Femur (tissue), 1 donor: ENCODE measurements around the gene NTS.

ENCODE experiments used
- DNase-seq: peaks from one replicate; pipeline ENCODE4 v3.0.0-alpha.2; 2017

Gene NTS, protein sequence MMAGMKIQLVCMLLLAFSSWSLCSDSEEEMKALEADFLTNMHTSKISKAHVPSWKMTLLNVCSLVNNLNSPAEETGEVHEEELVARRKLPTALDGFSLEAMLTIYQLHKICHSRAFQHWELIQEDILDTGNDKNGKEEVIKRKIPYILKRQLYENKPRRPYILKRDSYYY

DNA sequence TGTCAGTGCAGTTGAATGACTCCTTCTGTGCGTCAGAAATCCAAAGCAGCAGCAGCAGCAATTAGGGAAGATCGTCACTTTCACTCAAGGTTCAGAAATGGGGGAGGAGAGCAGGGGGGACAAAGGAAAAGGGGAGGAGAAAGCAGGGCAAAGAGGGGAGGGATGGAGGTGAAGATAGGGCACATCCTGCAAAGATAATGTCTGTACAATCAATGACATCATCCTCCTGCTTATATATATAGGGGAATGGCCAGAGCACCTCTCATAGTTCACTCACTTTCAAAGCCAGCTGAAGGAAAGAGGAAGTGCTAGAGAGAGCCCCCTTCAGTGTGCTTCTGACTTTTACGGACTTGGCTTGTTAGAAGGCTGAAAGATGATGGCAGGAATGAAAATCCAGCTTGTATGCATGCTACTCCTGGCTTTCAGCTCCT, at the start of gene NTS:
NTS (plus strand) TSS at position 265 of the 431 bp plus-strand sequence; CDS start at position 374, 109 bp downstream.
- DNase-seq: no peak

DNA sequence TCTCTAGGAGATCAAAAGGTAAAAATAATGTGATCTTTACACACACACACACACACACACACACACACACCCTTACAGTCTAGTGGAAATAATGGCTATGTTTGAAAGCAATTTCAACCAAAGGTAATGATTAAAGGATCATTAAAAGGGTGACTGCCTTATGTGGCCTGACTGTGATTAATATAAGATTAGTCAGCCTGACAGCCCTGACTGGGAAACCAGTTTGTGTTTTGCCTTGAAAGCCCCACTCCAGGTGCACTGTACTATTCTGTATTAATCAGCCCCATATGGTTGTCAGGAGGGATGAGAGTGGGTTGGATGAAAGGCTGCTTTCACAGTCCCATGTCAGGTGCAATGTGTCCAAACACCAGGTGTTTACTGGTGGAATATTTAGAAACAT, 48.3 kb upstream of the NTS start:
- no peak for DNase-seq

DNA sequence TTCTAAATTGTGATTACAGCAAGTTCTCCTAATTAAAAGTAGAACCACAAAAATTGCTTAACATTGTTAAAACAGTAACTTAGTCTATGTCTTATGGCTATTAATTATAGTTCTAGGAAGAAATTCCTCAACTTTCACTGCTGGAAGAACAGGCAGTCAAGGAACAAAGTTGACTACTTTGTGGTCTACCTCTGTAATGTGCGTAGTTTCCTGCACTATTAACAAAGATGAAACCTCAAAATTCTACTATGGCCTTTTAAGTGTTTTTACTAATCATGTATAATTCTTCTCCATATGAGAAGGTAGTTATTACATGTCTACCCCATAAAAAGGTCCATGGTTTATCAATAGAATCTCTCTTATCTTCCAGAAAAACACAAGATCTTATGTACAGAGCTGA, 45.5 kb upstream of the NTS start:
- DNase-seq: no peak

DNA sequence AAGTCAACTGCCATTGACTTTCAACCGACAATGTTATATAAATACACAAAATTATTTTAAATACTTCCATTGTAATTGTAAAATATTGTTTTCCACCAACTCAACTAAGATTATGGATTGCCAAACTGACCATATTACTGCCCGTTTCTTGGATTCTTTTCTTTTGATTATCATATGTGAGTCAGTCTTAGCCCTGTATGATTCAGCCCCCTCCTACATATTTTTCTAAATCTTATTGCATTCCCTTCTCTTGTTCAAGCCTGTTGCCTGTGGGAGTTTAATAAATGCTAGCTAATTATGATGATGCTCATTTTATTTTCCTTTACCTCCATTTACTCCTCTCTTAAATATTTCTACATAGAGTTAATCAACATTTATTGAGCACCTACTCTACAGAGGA, 44.7 kb upstream of the NTS start:
- DNase-seq: no peak

DNA sequence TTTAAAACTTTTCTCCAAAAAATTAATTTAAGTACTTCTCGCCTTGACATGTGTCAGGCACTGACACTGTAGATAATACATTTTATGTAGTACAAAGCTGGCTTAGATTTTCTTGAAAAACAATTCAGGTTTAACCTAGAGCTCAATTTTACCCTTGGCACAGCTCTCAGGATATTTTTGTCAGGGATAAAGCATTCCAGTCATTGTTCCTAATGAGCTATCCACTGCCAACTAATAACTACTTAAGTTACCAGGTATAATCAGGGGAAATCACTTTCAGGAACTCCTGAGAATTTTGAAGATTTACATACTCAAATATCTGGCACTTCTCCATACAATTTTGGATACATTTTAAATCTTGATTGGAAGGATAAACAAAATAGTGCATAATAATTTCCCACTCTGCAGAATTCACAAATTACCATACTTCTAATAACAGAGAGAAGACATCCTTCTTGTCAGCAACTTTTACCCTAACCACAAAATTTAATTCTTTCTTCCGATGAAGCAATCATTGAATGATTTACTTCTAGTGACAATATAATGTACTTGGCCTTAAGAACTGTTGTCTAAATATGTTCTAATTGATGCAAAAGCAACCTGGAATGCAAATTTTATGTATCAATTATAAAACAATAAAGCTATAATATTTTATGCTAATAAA, 42.6 kb upstream of the NTS start:
- DNase-seq: no peak

DNA sequence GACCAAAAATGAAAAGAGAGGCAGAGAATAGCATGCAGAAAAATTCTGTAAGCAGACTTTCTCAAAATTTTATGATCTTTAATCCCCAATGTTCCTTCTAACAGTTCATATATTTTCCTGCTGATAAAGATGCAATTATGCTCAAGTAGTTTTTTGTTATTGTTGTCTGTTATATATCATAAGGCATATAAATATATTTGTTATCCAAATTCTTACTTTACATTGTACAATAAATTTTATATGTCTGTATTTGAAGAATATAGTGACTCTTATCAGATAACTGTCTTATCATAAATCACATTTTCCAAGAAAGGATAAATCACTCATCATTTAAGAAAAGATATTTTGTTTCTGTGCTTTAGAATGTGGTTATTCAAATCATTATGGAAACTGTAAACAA, 40.5 kb upstream of the NTS start:
- DNase-seq: no peak

DNA sequence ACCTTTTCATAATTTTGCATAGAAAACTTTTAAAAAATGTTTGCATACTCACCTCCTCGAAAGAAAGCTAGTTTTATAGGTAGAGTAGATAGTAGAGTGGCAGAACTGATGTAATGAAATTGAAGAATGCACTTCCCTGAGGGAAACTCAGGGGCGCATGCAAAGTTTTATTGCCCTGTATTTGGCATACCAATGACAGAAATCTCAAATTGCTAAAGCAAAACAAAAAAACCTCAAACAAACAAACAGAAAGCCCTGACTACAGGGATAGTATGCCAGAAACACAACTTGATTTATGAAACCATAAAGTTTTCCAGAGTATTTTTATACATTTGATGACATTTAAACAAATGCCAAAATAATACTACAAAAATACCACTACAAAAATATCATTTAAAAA, 39.7 kb upstream of the NTS start:
- DNase-seq: no peak

DNA sequence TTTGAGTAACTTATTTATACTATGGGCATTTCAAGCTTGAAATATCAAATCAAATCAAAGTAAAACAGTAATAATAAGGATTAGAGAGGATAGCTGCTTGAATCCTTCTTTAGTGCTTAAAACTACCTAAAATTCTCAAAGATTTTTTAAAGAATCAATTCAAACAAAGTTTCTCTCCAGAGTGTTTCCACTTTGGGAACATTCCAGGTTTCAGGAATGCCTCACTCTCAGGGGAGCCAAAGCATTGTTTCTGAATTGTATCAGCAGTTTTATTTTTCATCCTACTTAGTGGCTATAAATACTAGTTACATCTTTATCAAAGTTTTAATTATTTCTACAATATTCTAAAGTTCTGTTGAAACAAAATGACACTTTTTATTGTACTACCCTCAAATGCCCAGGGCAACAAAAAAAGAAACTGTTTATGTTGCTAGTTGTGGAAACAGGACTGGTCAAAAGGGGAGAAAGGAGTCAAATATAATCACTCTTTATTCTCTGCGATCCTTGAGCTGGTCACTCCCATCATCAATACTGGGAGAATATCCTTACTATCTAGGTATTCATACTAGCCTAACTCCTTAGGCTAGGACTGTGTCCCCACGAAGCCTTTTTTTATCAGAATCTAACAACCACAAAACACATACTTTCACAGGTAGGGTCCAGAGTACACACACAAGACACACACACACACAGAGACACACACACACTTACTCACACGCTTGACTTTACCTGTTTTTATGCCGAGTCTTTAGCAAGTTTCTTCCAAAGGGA, 38.5 kb upstream of the NTS start:
- no peak for DNase-seq

DNA sequence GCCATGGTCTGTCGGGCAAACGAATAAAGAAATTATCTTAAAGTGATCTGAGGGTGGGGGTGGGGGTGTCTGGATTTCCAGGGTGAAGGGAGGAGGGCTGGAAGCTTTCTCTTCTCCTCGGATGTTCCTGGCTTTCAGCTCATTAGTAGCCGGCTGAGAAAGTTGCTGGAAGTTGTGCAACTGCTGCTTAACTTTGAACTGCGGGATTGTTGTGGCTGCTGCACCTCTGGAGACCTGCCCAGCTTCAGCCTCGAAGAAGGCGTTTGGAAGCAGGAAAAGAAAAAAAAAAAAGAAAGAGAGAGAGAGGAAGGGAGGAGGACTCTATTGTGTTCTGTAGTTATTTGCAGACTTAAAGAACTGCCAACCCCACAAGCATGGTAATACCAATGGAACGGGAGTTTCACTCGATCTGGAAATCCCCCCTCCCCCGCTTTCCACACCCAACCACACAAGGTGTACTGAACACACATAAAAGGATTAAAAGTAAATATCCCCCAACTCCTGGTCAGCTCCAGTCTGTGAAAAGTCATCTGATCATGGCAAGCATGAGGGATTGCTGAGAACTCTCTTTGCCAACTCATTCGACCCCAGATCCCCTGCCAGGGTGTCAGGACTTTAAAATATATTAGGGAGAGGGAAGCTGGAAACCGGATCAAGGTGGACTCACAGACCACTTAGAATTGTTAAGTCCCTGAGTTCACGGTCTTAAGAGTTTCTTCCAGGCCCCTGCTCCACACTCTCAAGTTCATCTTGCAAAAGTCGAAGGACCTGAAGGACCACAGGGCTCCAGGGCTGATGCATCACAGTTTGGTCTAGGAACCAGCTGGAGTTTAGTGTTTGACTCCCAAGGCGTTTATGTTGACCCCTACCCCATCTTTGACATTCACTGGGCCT, 37.7 kb upstream of the NTS start, which contains the start of gene RASSF9:
RASSF9 (minus strand) TSS at position 213 of the 894 bp plus-strand sequence; CDS start at position 5, 208 bp downstream.
- DNase-seq: peak; percentile 62

DNA sequence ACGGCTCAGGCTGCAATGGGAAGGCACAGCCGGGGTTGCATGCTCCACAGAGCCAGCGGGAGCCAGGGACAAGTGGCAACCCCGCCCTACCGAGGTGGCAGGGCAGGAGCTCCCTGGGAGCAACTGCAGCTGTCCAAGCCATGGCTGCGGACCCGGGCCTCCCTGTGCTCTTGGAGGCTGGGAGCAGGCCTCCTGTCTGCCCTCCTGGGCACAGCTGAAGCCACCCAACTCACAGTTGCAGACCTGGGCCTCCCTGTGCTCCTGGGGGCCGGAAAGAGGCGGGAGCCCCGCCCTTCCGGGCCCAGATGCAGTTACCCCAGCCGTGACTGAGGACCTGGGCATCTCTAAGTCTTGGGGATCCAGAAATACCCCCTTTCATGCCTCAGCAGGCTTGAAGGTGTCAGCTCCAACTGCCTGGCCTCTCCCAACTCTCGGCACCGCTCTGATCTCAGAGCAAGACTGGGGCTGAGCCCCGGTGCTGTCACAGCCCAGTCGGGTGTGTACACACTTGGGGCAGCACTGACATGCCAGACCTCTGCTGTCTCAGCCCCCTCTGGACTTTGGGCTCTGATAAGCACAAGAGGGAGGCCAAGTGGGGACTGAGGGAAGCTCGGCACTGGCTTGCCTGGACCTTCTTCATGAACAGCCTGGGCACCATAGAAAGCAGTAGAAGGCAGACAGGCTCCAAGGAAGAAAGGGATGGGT, 30.3 kb upstream of the NTS start:
- DNase-seq: no peak

DNA sequence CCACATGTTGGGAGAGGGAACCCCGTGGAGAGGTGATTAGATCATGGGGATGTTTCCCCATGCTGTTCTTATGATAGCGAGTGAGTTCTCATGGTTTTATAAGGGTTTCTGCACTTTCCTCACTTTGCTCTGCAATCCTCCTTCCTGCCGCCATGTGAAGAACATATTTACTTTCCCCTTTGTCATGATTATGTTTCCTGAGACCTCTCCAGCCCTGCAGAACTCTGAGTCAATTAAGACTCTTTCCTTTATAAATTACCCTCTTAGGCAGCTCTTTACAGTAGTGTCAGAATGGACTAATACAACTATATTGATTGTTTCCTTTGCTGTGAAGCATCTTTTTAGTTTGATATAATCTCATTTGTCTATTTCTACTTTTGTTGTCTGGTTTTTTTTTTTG, 24.8 kb upstream of the NTS start:
- no peak for DNase-seq

DNA sequence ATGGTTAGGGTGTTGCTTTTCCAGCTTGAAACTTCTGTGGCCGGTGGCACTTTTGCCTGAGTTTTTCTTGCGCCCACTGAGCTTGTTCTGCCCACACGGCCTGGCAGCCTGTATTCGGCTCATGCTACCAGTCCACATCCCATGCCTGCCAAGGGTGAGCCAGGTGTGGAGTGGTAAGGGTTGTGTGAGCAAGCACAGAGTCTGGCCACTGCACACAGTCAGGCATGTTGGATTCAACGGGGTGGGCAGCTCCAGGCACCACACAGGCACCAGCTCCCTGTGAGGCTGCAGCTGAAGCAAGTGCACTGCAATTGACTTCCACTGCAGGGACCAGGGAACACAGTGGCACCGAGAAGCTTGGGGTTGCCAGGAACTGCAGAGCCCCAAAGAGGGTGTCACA, 18.8 kb upstream of the NTS start:
- DNase-seq: no peak

DNA sequence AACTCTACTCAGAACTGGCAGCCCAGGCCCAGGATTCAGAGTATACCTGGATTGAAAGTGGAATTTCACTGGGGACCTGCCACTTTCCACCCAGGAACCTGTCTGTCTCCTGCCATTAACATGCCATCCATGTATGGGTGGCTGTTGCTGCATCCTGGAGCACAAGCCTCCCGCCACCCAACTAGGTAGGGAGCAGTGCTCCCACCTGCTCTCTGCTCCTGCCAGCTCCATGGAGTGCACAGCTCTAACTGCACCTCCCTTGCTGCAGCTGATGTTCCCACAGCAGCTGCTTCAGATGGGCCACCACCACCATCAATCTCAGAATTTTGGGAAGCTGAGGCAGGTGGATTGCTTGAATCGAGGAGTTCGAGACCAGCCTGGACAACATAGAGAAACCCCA, 17.1 kb upstream of the NTS start:
- no peak for DNase-seq

DNA sequence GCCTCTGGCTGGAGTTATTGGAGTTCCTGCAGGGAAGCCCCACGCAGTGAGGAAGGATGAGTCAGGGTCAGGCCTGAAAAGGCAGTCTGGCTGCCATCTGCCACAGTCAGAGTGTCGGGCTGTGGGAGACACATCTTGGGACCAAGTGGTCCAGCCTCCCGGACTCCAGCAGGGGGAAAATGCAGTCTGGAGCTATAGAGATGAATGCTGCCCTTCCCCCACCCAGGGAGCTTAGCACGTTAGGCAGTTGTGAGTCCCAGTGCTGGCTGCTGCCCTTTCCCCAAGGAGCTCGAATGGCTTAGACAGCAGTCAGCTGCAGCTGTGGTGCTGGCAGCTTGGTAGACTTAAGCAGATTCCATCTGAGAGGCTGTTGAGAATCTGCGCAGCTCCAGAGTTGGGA, 8.2 kb upstream of the NTS start:
- DNase-seq: peak; percentile 15

DNA sequence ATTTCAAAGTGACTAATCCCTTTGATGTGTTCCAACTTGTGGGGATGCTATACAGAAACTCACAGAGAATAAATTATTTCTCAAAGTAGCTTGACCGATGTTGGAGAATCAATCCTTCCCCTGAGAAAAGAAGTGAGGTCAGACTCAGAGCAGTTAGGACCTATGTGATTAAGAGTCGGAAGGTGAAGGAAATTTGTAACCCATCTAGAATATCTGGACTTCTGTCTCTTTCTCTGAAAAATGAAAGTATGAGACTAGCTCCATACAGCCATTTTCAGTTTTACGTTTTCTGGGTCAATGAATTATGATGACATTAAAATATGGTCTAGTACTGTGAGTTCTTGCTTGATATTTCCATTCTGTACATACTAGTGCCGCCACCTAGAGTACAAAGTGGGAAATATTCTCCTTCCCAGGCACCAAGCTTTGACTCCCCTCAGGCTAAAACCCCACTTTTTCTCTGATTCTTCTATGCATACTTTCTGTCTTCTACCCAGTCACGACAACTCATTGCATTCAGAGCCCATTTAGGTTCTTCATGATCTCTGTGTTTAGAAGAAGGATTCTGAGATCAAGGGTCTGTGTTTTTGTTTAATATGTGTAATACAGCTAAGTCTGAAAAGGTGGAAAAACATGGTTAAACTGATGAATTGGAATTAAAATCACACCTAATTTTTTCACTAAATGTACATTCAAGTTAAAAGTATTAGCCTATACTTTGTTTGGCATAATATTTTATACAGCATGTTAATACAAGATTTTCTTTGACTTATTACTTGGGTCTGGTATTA, 6.9 kb upstream of the NTS start:
- peak; percentile 34 for DNase-seq

DNA sequence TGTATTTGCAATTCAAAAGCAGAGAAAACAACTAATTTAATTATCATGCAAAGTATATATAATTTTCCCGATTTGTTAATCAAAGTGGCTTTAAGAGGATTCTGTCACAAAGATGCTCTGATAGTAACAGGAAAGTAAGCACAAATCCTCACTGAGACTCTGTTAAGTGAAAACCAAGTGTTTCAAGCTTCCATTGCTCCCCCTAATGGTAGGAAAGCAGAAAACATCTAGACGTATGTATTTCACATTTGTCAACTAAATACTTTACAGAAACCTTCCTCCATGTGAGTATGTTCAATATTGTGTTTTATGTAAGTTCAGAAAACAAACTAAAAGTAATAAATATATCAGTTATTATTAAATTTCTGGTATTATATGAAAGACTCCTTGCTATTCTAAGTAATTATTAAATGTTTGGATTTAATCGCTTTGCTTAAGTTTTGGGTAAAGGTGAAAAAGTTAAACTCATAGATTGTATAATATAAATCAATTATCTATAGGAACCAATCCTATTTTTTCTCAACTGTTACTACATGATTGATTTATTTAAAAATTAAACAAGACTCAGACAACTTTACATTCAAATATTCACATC, 1.5 kb upstream of the NTS start:
- no peak for DNase-seq

DNA sequence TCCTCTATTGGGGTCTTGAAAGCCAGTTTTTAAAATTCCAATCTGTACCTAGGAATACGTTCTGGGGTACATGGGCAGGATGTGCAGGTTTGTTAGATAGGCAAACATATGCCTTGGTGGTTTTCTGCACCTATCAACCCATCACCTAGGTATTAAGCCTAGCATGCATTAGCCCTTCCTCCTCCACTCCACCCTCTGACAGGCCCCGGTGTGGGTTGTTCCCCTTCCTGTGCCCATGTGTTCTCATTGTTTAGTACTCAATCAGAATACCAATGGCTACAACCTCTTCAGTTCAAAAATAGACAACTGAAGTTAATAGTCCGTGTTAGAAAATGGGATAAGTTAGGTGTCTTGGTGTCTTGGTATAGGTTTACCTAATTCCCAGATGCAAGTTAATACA, 3.4 kb downstream of the NTS start:
- DNase-seq: no peak

DNA sequence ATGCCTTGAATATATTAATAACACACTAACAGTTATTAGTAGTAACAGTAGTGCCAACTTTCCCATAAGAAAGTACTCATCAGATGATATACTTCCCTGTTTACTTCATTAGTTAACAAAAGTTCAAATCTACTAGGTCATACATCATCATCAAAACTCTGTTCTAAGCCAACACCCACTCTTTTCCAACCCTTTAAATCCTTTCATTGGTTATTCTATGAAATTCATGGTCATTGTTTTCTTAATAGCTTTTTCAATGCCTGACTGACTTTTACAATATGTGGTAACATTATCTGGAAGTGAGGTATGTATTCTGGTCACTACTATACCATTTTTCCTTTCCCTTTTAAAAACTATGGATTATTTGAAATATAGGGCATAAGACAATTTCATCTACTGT, 9.7 kb downstream of the NTS start:
- DNase-seq: no peak

DNA sequence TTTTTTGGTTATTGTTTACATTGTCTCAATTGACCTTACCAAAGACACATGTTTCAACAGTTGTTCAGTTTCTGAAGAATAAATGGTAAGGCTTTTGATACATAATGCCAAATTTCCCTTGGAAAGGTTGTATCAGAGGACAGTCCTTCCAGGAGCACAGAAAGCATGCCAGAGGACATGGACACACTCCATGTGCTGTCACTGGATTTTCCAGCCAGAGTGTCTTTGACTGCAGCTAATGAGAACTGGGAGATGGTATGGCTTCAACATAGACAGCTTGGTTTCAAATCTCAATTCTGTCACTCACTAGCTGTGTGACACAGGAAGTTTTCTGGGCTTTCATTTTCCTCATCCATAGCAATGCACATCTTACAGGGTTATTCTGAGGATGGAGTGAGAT, 20.6 kb downstream of the NTS start:
- no peak for DNase-seq

DNA sequence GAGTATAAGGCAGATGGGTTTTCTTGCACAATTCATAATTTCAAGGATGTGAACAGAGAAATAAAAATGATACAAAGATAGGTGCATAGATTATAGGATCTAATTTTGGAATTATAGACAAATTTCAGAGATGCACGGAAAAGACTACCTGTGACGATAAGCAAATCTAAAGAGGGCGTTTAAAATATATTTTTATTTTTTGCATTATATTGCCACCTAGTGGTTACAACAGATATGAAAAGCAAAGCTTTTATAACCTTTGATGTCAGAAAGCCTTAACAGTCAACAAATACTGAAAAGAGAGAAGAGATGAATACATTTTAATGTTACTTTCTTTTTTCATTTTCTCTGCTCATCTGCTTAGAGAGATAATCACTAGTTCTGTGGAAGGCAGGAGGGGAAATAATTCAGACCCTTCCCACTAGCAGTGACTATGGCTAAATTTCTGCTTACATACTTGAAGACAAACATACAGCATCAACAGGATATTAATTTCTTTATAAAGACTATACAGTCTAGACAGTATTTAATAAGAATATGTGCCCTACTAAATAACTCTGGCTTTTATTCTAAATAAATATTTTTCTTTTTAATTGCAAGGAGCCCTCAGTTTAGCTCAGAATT, 46.3 kb downstream of the NTS start:
- DNase-seq: no peak
